ENCODE measurements around the gene RDH16.

DNA sequence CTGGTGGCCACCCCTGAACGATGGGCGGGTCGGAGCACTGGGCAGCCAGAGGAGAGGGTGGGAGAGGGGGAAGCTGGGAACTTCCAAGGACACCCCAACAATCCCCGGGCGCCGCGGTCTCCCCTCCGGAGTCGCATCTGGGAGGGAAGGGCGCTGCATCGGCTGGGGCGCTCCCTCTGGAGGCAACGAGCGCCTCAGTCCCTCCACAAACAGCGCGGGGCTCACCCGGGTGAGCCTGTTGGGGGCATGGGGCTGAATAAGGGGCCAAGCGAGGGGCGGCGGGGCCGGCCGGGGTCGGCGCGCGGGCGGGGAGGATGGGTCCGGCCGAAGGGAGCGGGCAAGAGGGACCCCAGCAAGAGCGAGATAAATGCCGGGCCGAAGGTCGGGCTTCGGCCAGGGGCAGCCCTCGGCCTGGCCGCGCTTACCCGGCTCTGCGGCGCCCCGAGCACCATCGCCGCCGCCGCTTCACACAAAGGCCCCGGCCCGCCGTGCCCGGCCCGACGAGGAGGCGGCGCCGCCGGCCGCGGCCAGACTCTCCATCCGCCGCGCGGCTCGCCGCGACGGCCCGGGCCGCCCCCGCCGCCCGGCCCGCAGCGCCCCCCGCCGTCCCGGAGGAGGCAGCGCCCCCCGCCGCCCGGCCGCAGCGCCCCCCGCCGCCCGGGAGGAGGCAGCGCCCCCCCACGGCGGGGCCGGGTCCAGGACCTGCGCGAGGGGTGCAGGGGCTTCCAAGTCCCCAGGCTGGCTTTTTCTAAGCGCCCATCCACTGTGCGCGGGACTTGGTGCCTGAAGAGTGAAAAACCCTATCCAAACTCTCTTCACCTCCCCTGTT, 48.8 kb upstream of the RDH16 start, which contains the start of gene ZBTB39:
- TF ChIP-seq, protein P1, sequence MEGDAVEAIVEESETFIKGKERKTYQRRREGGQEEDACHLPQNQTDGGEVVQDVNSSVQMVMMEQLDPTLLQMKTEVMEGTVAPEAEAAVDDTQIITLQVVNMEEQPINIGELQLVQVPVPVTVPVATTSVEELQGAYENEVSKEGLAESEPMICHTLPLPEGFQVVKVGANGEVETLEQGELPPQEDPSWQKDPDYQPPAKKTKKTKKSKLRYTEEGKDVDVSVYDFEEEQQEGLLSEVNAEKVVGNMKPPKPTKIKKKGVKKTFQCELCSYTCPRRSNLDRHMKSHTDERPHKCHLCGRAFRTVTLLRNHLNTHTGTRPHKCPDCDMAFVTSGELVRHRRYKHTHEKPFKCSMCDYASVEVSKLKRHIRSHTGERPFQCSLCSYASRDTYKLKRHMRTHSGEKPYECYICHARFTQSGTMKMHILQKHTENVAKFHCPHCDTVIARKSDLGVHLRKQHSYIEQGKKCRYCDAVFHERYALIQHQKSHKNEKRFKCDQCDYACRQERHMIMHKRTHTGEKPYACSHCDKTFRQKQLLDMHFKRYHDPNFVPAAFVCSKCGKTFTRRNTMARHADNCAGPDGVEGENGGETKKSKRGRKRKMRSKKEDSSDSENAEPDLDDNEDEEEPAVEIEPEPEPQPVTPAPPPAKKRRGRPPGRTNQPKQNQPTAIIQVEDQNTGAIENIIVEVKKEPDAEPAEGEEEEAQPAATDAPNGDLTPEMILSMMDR (IDR thresholded peaks at IDR 0.05), result peak in 3 of 4 experiments; percentile 20 to 39 (median 29)
- TF ChIP-seq EP300 (IDR thresholded peaks at IDR 0.05), result no peak
- TF ChIP-seq POLR2A (IDR thresholded peaks at IDR 0.05), result no peak
